Prostate gland (tissue), 2 donors: Measurements from ENCODE around the gene CCDC188. TPM values are rescaled to one million over a fixed set of nuclear protein-coding genes. Genes with fewer than 3 reads are reported as not detected.

ENCODE experiments used
- DNase-seq: peaks from one replicate; pipeline ENCODE4 v3.0.0-alpha.2; 2019; ENCODE audit warnings: low spot score
- H3K27ac ChIP-seq, 2 donors: fragments of 200-600 bp; sonication (generic); 2 replicates each; pipeline ENCODE4 v1.5.1; 2017 to 2019
- H3K27me3 ChIP-seq: fragments of 200-600 bp; sonication (generic); replicated peaks from 2 replicates; pipeline ENCODE4 v1.5.1; 2019; ENCODE audit not compliant: insufficient read depth
- H3K36me3 ChIP-seq, 2 donors: fragments of 200-600 bp; sonication (generic); 1 replicate in 1 of 2; 2 replicates in 1 of 2; pipeline versions ENCODE4 v1.5.1 to v1.8.1; 2017 to 2019
- H3K4me1 ChIP-seq: fragments of 200-600 bp; sonication (generic); replicated peaks from 2 replicates; pipeline ENCODE4 v1.5.1; 2019
- H3K4me3 ChIP-seq, 2 donors: fragments of 200-600 bp; sonication (generic); 2 replicates each; pipeline ENCODE4 v1.5.1; 2017 to 2019
- H3K9me3 ChIP-seq: fragments of 200-600 bp; sonication (generic); 2 replicates; pipeline ENCODE4 v1.5.1; 2017
- CTCF ChIP-seq, 4 experiments: fragments of 200-600 bp in 2 of 4; fragments of 450-650 bp in 2 of 4; sonication (generic) in 2 of 4; IDR thresholded peaks; 1 replicate in 3 of 4; 2 replicates in 1 of 4; pipeline ENCODE4 v1.5.1; 2016 to 2019; ENCODE audit warnings: antibody characterized with exemption in 4 of 4, mild to moderate bottlenecking in 2 of 4, moderate library complexity in 2 of 4
- POLR2A ChIP-seq: fragments of 450-650 bp; IDR thresholded peaks from one replicate; pipeline ENCODE4 v1.6.1; 2016; ENCODE audit warnings: antibody characterized with exemption, mild to moderate bottlenecking
- POLR2AphosphoS5 ChIP-seq: sonication (generic); formaldehyde crosslinking; IDR thresholded peaks from one replicate; pipeline ENCODE4 v1.6.1; 2017; ENCODE audit warnings: antibody characterized with exemption
- WGBS: methylation state at CpG from one replicate; pipeline ENCODE4 v1.1.5; 2018; 5-methylcytosine and 5-hydroxymethylcytosine counted together
- intact Hi-C: fragments of 100-400 bp; cut with DNase I; formaldehyde crosslinking; loops from one replicate; pipeline ENCODE4 v1.14.2; 2022
- total RNA-seq, 2 donors: library from RNA; depleted of rRNA; stranded (reverse); fragments of >200 nt; gene quantifications; one replicate each; pipeline ENCODE4 v1.1.0, GENCODE V29; 2016

CCDC188 gene
- total RNA-seq, 2 donors from 2014 or later = 1.2 TPM; not detected in 1

GRCh38 chr22:20146777-20147176, 4.1 kb downstream of the CCDC188 start:
- H3K4me1 ChIP-seq = no peaks in the 10 kb centered on the region
- H3K9me3 ChIP-seq = no peaks in the 10 kb centered on the region
- no peak for DNase-seq
- H3K27me3 ChIP-seq = no peaks in the 10 kb centered on the region
- no peaks in the 10 kb centered on the region for H3K36me3 ChIP-seq
- 90% methylated on average over 10 of the region's 22 CpGs for WGBS
- H3K27ac ChIP-seq = no peak overlapping the region
- TF ChIP-seq POLR2AphosphoS5 (no peak), CTCF (IDR thresholded peaks at IDR 0.05) (no peak), POLR2A (no peak)
- intact Hi-C loops = no loop called here
- no peak overlapping the region for H3K4me3 ChIP-seq

DNA sequence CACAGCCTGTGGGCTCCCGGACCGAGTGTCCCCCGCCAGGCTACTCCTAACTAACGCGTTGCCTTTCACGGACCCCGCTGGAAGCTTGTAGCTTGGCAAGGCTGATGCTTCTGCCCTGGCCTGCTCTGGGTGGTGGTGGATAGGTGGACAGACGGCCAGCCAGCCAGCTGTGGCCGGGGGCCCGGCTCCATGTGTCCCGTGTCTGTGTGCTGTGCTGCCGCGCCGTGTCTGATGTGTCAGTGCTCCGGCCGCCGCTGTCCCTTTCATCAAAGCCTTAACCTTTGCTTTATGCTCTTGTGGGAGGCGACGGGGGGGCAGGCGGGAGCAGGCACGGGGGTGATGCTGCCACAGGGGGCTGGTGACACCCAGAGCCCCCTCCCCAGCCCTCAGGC, 5.0 kb downstream of the CCDC188 start:
- DNase-seq = no peak
- Histone ChIP-seq H3K27me3 (no peaks in the 10 kb centered on the region), H3K9me3 (no peaks in the 10 kb centered on the region), H3K4me1 (no peaks in the 10 kb centered on the region), H3K27ac (no peak overlapping the region), H3K36me3 (no peaks in the 10 kb centered on the region), H3K4me3 (no peak overlapping the region)
- 89% methylated on average over 21 of the region's 21 CpGs for WGBS
- TF ChIP-seq CTCF (IDR thresholded peaks at IDR 0.05) = no peak
- no peak for TF ChIP-seq POLR2AphosphoS5
- TF ChIP-seq POLR2A = no peak
- intact Hi-C loops = no loop called here

DNA sequence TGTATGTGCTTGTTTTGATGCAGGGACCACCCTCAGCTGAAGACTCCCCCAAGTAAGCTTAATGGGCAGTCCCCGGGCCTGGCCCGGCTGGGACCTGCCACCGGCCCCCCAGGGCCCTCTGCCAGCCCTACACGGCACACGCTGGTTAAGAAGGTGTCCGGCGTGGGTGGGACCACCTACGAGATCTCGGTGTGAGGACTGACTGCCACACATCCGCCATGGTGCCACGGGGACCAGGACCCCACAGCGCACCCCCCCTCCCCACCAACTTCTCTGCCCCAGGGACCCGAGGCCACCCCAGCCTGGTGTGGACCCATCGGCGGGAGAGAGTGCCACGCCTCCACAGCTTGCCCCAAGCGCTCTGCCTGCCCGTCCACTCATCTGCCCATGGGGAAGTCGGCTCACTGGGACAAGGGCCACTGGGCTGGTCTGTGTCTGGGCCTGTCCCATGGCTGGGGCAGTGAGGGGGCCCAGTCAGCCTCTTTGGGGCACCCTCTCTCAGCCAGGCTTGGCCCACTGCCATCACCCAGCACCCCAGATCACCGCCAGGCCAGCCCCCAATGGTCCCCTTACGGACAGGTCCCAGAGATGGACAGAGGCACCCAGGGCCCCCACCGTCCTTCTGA, 5.5 kb downstream of the CCDC188 start:
- no peaks in the 10 kb centered on the region for H3K27me3 ChIP-seq
- no peaks in the 10 kb centered on the region for H3K9me3 ChIP-seq
- H3K4me3 ChIP-seq = no peak overlapping the region
- H3K4me1 ChIP-seq = no peaks in the 10 kb centered on the region
- no peak overlapping the region for H3K27ac ChIP-seq
- DNase-seq = no peak
- intact Hi-C loops = no loop called here
- 87% methylated on average over 20 of the region's 22 CpGs for WGBS
- H3K36me3 ChIP-seq = no peaks in the 10 kb centered on the region
- TF ChIP-seq CTCF (IDR thresholded peaks at IDR 0.05) (no peak), POLR2AphosphoS5 (no peak), POLR2A (no peak)

GRCh38 chr22:20143883-20144665, 6.8 kb downstream of the CCDC188 start:
- Histone ChIP-seq H3K9me3 (no peaks in the 10 kb centered on the region), H3K36me3 (no peaks in the 10 kb centered on the region), H3K4me1 (no peaks in the 10 kb centered on the region), H3K4me3 (no peak overlapping the region), H3K27me3 (no peaks in the 10 kb centered on the region), H3K27ac (no peak overlapping the region)
- intact Hi-C loops = no loop called here
- no peak for TF ChIP-seq CTCF (IDR thresholded peaks at IDR 0.05)
- no peak for TF ChIP-seq POLR2AphosphoS5
- no peak for TF ChIP-seq POLR2A
- 82% methylated on average over 19 of the region's 19 CpGs for WGBS
- DNase-seq = no peak
